ENCODE measurements around the gene RDH12.

- TF ChIP-seq CTCF (IDR thresholded peaks at IDR 0.05; ENCODE audit: insufficient read depth, low read length, poor library complexity, severe bottlenecking), result no peak
- TF ChIP-seq EZH2phosphoT487 (conservative IDR thresholded peaks at IDR 0.05; ENCODE audit: low read length), result no peak
These were observed 27.6 kb upstream of the RDH12 start for GRCh38 chr14:67674139-67674479.

All from SU-DHL-6 (cell line).